HepG2 (cell line): ENCODE results near the gene IRGQ. TPM values are rescaled to one million over a fixed set of nuclear protein-coding genes. Genes with fewer than 3 reads are reported as not detected.

Experiments used
- ARID4A ChIP-seq: sonication (generic); formaldehyde crosslinking; IDR thresholded peaks from 2 replicates; pipeline ENCODE4 v1.5.0; 2020; ENCODE audit warnings: mild to moderate bottlenecking, missing genetic modification reagents, borderline replicate concordance
- ATF5 ChIP-seq: sonication (generic); formaldehyde crosslinking; IDR thresholded peaks from 2 replicates; pipeline ENCODE4 v1.4.0; 2020; ENCODE audit warnings: mild to moderate bottlenecking, low read depth, missing genetic modification reagents
- HNRNPL ChIP-seq: fragments of 200-400 bp; formaldehyde crosslinking; IDR thresholded peaks from 2 replicates; pipeline ENCODE4 v1.6.1; 2017; ENCODE audit warnings: mild to moderate bottlenecking, low read depth, low read length
- KLF15 ChIP-seq: sonication (generic); formaldehyde crosslinking; IDR thresholded peaks from 2 replicates; pipeline ENCODE4 v1.8.1; 2023; ENCODE audit warnings: borderline replicate concordance, mild to moderate bottlenecking, inconsistent platforms, missing genetic modification reagents, mixed read lengths
- MNT ChIP-seq: fragments of 450-650 bp; IDR thresholded peaks from 2 replicates; pipeline ENCODE4 v1.6.1; 2016
- MTF2 ChIP-seq: sonication (generic); formaldehyde crosslinking; IDR thresholded peaks from 2 replicates; pipeline ENCODE4 v1.5.0; 2020; ENCODE audit warnings: missing genetic modification reagents, borderline replicate concordance
- MXI1 ChIP-seq: IDR thresholded peaks from 3 replicates; pipeline ENCODE4 v1.6.1; 2012; ENCODE audit warnings: low read depth, low read length, inconsistent platforms, borderline replicate concordance
- RNF219 ChIP-seq: sonication (generic); formaldehyde crosslinking; IDR thresholded peaks from 2 replicates; pipeline ENCODE4 v1.5.0; 2020; ENCODE audit warnings: mild to moderate bottlenecking, missing genetic modification reagents
- ZBTB1 ChIP-seq: sonication (generic); formaldehyde crosslinking; IDR thresholded peaks from 2 replicates; pipeline ENCODE4 v1.4.0; 2020; ENCODE audit warnings: missing genetic modification reagents, borderline replicate concordance
- ZMYM2 ChIP-seq: sonication (generic); formaldehyde crosslinking; IDR thresholded peaks from 2 replicates; pipeline ENCODE4 v1.8.0; 2022; ENCODE audit warnings: mild to moderate bottlenecking, missing genetic modification reagents
- ZNF296 ChIP-seq: sonication (generic); formaldehyde crosslinking; conservative IDR thresholded peaks from 2 replicates; pipeline ENCODE4 v1.5.0; 2020; ENCODE audit warnings: mild to moderate bottlenecking, missing genetic modification reagents
- ZNF367 ChIP-seq: sonication (generic); formaldehyde crosslinking; IDR thresholded peaks from 2 replicates; pipeline ENCODE4 v1.4.0; 2020; ENCODE audit warnings: missing genetic modification reagents, borderline replicate concordance
- ZNF496 ChIP-seq: sonication (generic); formaldehyde crosslinking; IDR thresholded peaks from 2 replicates; pipeline ENCODE4 v1.8.1; 2023; ENCODE audit warnings: mild to moderate bottlenecking, moderate library complexity, missing genetic modification reagents; ENCODE audit not compliant: insufficient replicate concordance
- polyA plus RNA-seq, 8 experiments: library from polyadenylated mRNA; depleted of rRNA in 3 of 8; stranded (reverse) in 7 of 8; unstranded in 1 of 8; fragments of >200 nt; fragmentation: Illumina TruSeq in 4 of 8; extraction: Trizol in 4 of 8; gene quantifications; 2 replicates each; pipeline versions ENCODE4 v1.2.1 to v1.2.3, GENCODE V29; 2011 to 2016; ENCODE audit warnings: low read depth in 4 of 8, missing spikeins in 1 of 8, mixed read lengths in 1 of 8; ENCODE audit not compliant: insufficient read depth in 1 of 8
- total RNA-seq, 5 experiments: library from RNA; depleted of rRNA; stranded (reverse); fragments of >200 nt; fragmentation: Illumina TruSeq; extraction: Trizol; gene quantifications; 2 replicates each; pipeline ENCODE4 v1.2.3, GENCODE V29; 2016; ENCODE audit warnings: low read depth in 1 of 5
- TF ChIP-seq, protein P1 (sequence below): sonication (generic); formaldehyde crosslinking; IDR thresholded peaks from 2 replicates; pipeline ENCODE4 v1.4.0; 2020; ENCODE audit warnings: missing genetic modification reagents

Gene IRGQ
- total and polyA plus RNA-seq, 2 of the 13 experiments (the other 11 are each of a cell fraction or from before 2014, with no cell fraction given) = 11.6 to 12.4 TPM

DNA sequence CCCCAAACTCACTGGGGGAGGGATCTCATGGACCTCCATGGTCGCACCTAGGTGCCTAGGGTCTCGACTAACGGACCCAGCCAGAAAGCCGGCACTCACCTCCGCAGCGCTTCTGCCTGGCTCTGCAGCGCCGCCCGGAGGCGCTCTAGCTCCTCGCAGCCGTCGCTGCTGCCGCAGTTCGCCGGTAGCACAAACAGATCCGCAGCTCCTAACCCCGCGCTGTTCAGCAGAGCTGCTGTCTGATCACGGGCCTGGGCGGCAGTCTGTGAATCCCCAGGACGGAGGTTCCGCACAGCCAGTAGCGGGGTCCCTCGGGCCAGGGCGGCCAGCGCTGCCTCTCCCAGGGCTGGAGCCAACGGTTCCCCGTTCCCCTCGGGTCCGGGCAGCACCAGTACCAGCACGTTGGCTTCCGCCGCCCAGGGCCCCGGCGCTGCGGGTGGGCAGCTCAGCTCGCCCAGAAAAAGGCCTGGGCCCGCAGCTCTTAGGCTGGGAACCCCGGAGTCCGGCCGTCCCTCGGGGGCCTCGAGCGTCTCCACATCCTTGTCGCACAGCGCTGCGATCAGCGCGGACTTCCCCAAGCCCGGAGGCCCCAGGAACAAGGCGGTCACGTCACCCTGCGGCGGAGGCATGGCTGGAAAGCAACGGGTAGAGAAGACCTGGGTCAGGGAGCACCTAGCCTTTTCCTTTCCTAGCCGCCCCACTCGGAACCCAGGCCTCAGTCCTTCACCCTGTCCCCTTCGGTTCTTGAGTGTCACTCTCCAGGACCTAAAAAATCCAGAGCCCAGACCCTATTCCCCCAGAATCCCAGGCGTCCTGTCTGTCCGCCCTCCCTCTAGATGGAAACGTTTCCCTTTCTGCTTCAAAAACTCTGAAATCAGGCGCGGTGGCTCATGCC lies 977 bp downstream of the IRGQ start (continued):
- TF ChIP-seq MTF2 (no peak), ATF5 (CRISPR knock-in tag) (no peak), ZNF296 (CRISPR knock-in tag) (no peak), ZNF496 (CRISPR knock-in tag) (no peak), ZBTB1 (CRISPR knock-in tag) (no peak), KLF15 (no peak), ARID4A (CRISPR knock-in tag) (peak; percentile 61; the same call in 1 of the 2 replicates), HNRNPL (no peak), RNF219 (no peak), ZNF367 (CRISPR knock-in tag) (no peak), ZMYM2 (CRISPR knock-in tag) (no peak), MNT (no peak), MXI1 (no peak)
- TF ChIP-seq, protein P1, sequence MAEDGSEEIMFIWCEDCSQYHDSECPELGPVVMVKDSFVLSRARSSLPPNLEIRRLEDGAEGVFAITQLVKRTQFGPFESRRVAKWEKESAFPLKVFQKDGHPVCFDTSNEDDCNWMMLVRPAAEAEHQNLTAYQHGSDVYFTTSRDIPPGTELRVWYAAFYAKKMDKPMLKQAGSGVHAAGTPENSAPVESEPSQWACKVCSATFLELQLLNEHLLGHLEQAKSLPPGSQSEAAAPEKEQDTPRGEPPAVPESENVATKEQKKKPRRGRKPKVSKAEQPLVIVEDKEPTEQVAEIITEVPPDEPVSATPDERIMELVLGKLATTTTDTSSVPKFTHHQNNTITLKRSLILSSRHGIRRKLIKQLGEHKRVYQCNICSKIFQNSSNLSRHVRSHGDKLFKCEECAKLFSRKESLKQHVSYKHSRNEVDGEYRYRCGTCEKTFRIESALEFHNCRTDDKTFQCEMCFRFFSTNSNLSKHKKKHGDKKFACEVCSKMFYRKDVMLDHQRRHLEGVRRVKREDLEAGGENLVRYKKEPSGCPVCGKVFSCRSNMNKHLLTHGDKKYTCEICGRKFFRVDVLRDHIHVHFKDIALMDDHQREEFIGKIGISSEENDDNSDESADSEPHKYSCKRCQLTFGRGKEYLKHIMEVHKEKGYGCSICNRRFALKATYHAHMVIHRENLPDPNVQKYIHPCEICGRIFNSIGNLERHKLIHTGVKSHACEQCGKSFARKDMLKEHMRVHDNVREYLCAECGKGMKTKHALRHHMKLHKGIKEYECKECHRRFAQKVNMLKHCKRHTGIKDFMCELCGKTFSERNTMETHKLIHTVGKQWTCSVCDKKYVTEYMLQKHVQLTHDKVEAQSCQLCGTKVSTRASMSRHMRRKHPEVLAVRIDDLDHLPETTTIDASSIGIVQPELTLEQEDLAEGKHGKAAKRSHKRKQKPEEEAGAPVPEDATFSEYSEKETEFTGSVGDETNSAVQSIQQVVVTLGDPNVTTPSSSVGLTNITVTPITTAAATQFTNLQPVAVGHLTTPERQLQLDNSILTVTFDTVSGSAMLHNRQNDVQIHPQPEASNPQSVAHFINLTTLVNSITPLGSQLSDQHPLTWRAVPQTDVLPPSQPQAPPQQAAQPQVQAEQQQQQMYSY (CRISPR knock-in tag) = no peak
